ENCODE results near the gene ISX. TPM values are rescaled to one million over a fixed set of nuclear protein-coding genes. Genes with fewer than 3 reads are reported as not detected.

Gene ISX
- polyA plus RNA-seq, 2 of the 4 experiments (the other 2 are of a cell fraction), result not detected

GRCh38 chr22:35070451-35071093, 4.6 kb downstream of the ISX start:
- ATAC-seq, result no peak
- POLR2A ChIA-PET, result no interaction called here
- CTCF ChIA-PET, result no interaction called here
- TF ChIP-seq HDAC2 (IDR thresholded peaks at IDR 0.05) (no peak), EHMT2 (IDR thresholded peaks at IDR 0.05; ENCODE audit: low read depth) (no peak), RAD21 (conservative IDR thresholded peaks at IDR 0.05 in 1 of 2, IDR thresholded peaks at IDR 0.05 in 1 of 2) (no peak), KDM5A (IDR thresholded peaks at IDR 0.05) (no peak), RNF2 (IDR thresholded peaks at IDR 0.05; ENCODE audit: borderline replicate concordance, low read depth) (no peak), MYC (IDR thresholded peaks at IDR 0.05; ENCODE audit: borderline replicate concordance, low read length) (no peak), ZFP36 (IDR thresholded peaks at IDR 0.05; ENCODE audit: borderline replicate concordance, partially characterized antibody) (no peak), HES2 (IDR thresholded peaks at IDR 0.05) (no peak), FOXS1 (CRISPR knock-in tag; IDR thresholded peaks at IDR 0.05) (no peak), ELK1 (IDR thresholded peaks at IDR 0.05; ENCODE audit: low read depth, low read length) (no peak), RFX5 (IDR thresholded peaks at IDR 0.05) (no peak), POLR2AphosphoS2 (conservative IDR thresholded peaks at IDR 0.05; ENCODE audit: low read length) (no peak)
- no peaks in the 10 kb centered on the region for H3K9me3 ChIP-seq
- H3K4me3 ChIP-seq, result no peak overlapping the region
- no peak overlapping the region for H3K4me2 ChIP-seq
- no peak overlapping the region for H3K27ac ChIP-seq
- H3K4me1 ChIP-seq, result no peaks in the 10 kb centered on the region
- FAIRE-seq, result no peak
- 44% methylated on average over 2 of the region's 2 CpGs for WGBS (ENCODE audit: missing lambda C conversion rate)
- DNase-seq (ENCODE audit: low read depth in 1 of 2, low spot score in 1 of 2), result no peak

GRCh38 chr22:35071784-35072183, 5.8 kb downstream of the ISX start:
- Histone ChIP-seq H3K9me3 (no peaks in the 10 kb centered on the region), H3K4me3 (no peak overlapping the region), H3K4me2 (no peak overlapping the region), H3K27ac (no peak overlapping the region), H3K4me1 (no peaks in the 10 kb centered on the region)
- WGBS (ENCODE audit: missing lambda C conversion rate), result 36% methylated on average over 2 of the region's 3 CpGs
- ChIA-PET CTCF (no interaction called here), POLR2A (no interaction called here)
- FAIRE-seq, result no peak
- TF ChIP-seq BHLHE40 (IDR thresholded peaks at IDR 0.05; ENCODE audit: low read depth, low read length) (no peak), CEBPB (IDR thresholded peaks at IDR 0.05) (no peak), PBX3 (IDR thresholded peaks at IDR 0.05) (no peak), E2F6 (IDR thresholded peaks at IDR 0.05; ENCODE audit: borderline replicate concordance, low read depth) (no peak), ZC3H11A (IDR thresholded peaks at IDR 0.05) (no peak), CBX2 (IDR thresholded peaks at IDR 0.05; ENCODE audit: borderline replicate concordance, low read depth) (no peak), HES2 (IDR thresholded peaks at IDR 0.05) (no peak), MAFK (IDR thresholded peaks at IDR 0.05; ENCODE audit: partially characterized antibody) (no peak), CHD4 (IDR thresholded peaks at IDR 0.05; ENCODE audit: borderline replicate concordance) (no peak), HDAC2 (IDR thresholded peaks at IDR 0.05) (no peak), RARB (CRISPR knock-in tag; IDR thresholded peaks at IDR 0.05) (no peak), JUNB (IDR thresholded peaks at IDR 0.05) (no peak), MYC (IDR thresholded peaks at IDR 0.05; ENCODE audit: borderline replicate concordance, low read length) (no peak), NFE2L2 (conservative IDR thresholded peaks at IDR 0.05; ENCODE audit: low read length) (no peak), SMC3 (IDR thresholded peaks at IDR 0.05) (no peak), ZSCAN20 (CRISPR knock-in tag; IDR thresholded peaks at IDR 0.05) (no peak), GATA3 (IDR thresholded peaks at IDR 0.05; ENCODE audit: borderline replicate concordance) (no peak)
- DNase-seq (ENCODE audit: low read depth in 1 of 2, low spot score in 1 of 2), result no peak
- ATAC-seq, result no peak
